GM12801 (cell line): ENCODE data around the gene GNAO1.

Experiments used
- CTCF ChIP-seq: IDR thresholded peaks from one replicate; pipeline ENCODE4 v1.5.1; 2011; ENCODE audit warnings: control low read depth; ENCODE audit not compliant: insufficient read length; ENCODE audit errors: extremely low read depth

GNAO1 gene

GRCh38 chr16:56336711-56337110 is 145.4 kb downstream of the GNAO1 start:
- no peak for TF ChIP-seq CTCF

GRCh38 chr16:56337131-56337857 is 146.0 kb downstream of the GNAO1 start:
- no peak for TF ChIP-seq CTCF

GRCh38 chr16:56337858-56338325 is 146.6 kb downstream of the GNAO1 start:
- TF ChIP-seq CTCF, result no peak

GRCh38 chr16:56338566-56339318 is 147.5 kb downstream of the GNAO1 start:
- no peak for TF ChIP-seq CTCF

GRCh38 chr16:56339431-56340195 is 148.3 kb downstream of the GNAO1 start:
- TF ChIP-seq CTCF, result no peak

GRCh38 chr16:56340416-56340815 is 149.1 kb downstream of the GNAO1 start:
- TF ChIP-seq CTCF, result no peak

- no peak for TF ChIP-seq CTCF
Measured at GRCh38 chr16:56340864-56341365, 149.6 kb downstream of the GNAO1 start.
